Left ventricle myocardium inferior (tissue), 1 donor: Measurements from ENCODE around the gene BTBD1. TPM values are rescaled to one million over a fixed set of nuclear protein-coding genes. Genes with fewer than 3 reads are reported as not detected.
"Not testable (repeated sequence)": the region's sequence is repeated elsewhere in the genome, so short reads cannot be mapped to it uniquely, and the experiment has no call there.

Experiments used
- DNase-seq: peaks from one replicate; pipeline ENCODE4 v3.0.0-alpha.2; 2020
- H3K27ac ChIP-seq: fragments of 200-600 bp; replicated peaks from 2 replicates; pipeline ENCODE4 v1.8.0; 2021
- H3K27me3 ChIP-seq: fragments of 200-600 bp; 2 replicates; pipeline ENCODE4 v1.8.0; 2021; ENCODE audit warnings: low read depth
- H3K36me3 ChIP-seq: fragments of 200-600 bp; 2 replicates; pipeline ENCODE4 v1.8.0; 2021
- H3K4me1 ChIP-seq: fragments of 200-600 bp; 2 replicates; pipeline ENCODE4 v1.8.0; 2021
- H3K4me3 ChIP-seq: fragments of 200-600 bp; 2 replicates; pipeline ENCODE4 v1.8.0; 2021; ENCODE audit warnings: mild to moderate bottlenecking, moderate library complexity
- H3K9me3 ChIP-seq: fragments of 200-600 bp; replicated peaks from 2 replicates; pipeline ENCODE4 v1.8.0; 2021
- CTCF ChIP-seq: fragments of 200-600 bp; IDR thresholded peaks from 2 replicates; pipeline ENCODE4 v1.8.0; 2021; ENCODE audit warnings: antibody characterized with exemption, mild to moderate bottlenecking, borderline replicate concordance
- intact Hi-C: fragments of 100-400 bp; cut with micrococcal nuclease; formaldehyde crosslinking; loops from one replicate; pipeline ENCODE4 v1.11.0; 2022
- total RNA-seq: library from RNA; stranded (reverse); fragmentation: NEBNext Ultra II Directional; extraction: Animal tissue kit (Norgen Biotek cat#: 25700); gene quantifications from one replicate; pipeline ENCODE4 v1.2.1, GENCODE V29; 2021
- donor health status: DM: no; HTN: yes; CAD: no; lungs with severe emphysema.

The BTBD1 gene
- total RNA-seq, 1 donor from 2014 or later, result 169 TPM

GRCh38 chr15:83011271-83012075 lies 55.6 kb downstream of the BTBD1 start, which contains the start of gene C15orf40:
Gene C15orf40, minus strand, starts transcription at chr15:83011639. Its CDS starts 32 bp downstream, at chr15:83011607.
- intact Hi-C loops, result no loop called here
- peak within 1 kb of the TSS; percentile 100 for H3K4me3 ChIP-seq
- no peaks in the 10 kb centered on the region for H3K9me3 ChIP-seq
- peak; percentile 69 for TF ChIP-seq CTCF
- DNase-seq, result peak; percentile 91
- H3K4me1 ChIP-seq, result peaks cover 42% of the 10 kb centered on the region
- H3K27ac ChIP-seq, result peak within 1 kb of the TSS; percentile 91
- H3K36me3 ChIP-seq, result peaks cover 46% of the 10 kb centered on the region
- H3K27me3 ChIP-seq, result no peaks in the 10 kb centered on the region

- Histone ChIP-seq H3K27me3 (no peaks in the 10 kb centered on the region), H3K27ac (peak overlapping the region; percentile 91), H3K4me3 (peak overlapping the region; percentile 100), H3K9me3 (no peaks in the 10 kb centered on the region), H3K4me1 (peaks cover 42% of the 10 kb centered on the region), H3K36me3 (peaks cover 45% of the 10 kb centered on the region)
- peak; percentile 73 for TF ChIP-seq CTCF
- peak; percentile 63 for DNase-seq
- intact Hi-C loops, result no loop called here
Observed at GRCh38 chr15:83010709-83011270, 56.3 kb downstream of the BTBD1 start.

GRCh38 chr15:83000672-83001031 lies 66.4 kb downstream of the BTBD1 start:
- H3K4me1 ChIP-seq, H3K4me3 ChIP-seq, H3K9me3 ChIP-seq, DNase-seq, H3K27me3 ChIP-seq, H3K27ac ChIP-seq: not testable (repeated sequence)
- intact Hi-C loops, result loop anchor here (5.0 kb wide), 1 partner anchor 148 kb away; no protein-coding TSS in a partner anchor
- H3K36me3 ChIP-seq, result peaks cover 20% of the 10 kb centered on the region

GRCh38 chr15:82999905-83000671 lies 67.0 kb downstream of the BTBD1 start:
- intact Hi-C loops, result loop anchor here (5.0 kb wide), 1 partner anchor 148 kb away; no protein-coding TSS in a partner anchor
- peak overlapping the region; percentile 33 for H3K4me3 ChIP-seq

GRCh38 chr15:82999426-82999825 lies 67.6 kb downstream of the BTBD1 start:
- no peak for TF ChIP-seq CTCF
- H3K27ac ChIP-seq, result no peak overlapping the region
- peaks cover 7% of the 10 kb centered on the region for H3K36me3 ChIP-seq
- H3K27me3 ChIP-seq, result no peaks in the 10 kb centered on the region
- H3K4me3 ChIP-seq, result no peak overlapping the region
- H3K4me1 ChIP-seq, result peaks cover 7% of the 10 kb centered on the region
- no peak for DNase-seq
- intact Hi-C loops, result no loop called here
- no peaks in the 10 kb centered on the region for H3K9me3 ChIP-seq

More at GRCh38 chr15:82999905-83000671, 67.0 kb downstream of the BTBD1 start:
- peaks cover 14% of the 10 kb centered on the region for H3K36me3 ChIP-seq
- peaks cover 7% of the 10 kb centered on the region for H3K4me1 ChIP-seq
- H3K27me3 ChIP-seq, result no peaks in the 10 kb centered on the region
- H3K9me3 ChIP-seq, result no peaks in the 10 kb centered on the region
- peak; percentile 63 for TF ChIP-seq CTCF
- H3K27ac ChIP-seq, result no peak overlapping the region
- no peak for DNase-seq
